Stimulated activated CD8-positive, alpha-beta memory T cell treated with anti-CD3 and anti-CD28 coated beads, Interleukin-15, amount 100 ng/mL, for 1 hour (primary cell): Measurements from ENCODE around the gene DPAGT1.
A peak's percentile ranks its signal among the peaks of the same experiment; 100 is the strongest.
"Not testable (repeated sequence)": the region's sequence is repeated elsewhere in the genome, so short reads cannot be mapped to it uniquely, and the experiment has no call there.

ENCODE experiments used
- DNase-seq: peaks from one replicate; pipeline ENCODE4 v3.0.0-alpha.2; 2020; ENCODE audit warnings: low read depth

Gene DPAGT1

DNA sequence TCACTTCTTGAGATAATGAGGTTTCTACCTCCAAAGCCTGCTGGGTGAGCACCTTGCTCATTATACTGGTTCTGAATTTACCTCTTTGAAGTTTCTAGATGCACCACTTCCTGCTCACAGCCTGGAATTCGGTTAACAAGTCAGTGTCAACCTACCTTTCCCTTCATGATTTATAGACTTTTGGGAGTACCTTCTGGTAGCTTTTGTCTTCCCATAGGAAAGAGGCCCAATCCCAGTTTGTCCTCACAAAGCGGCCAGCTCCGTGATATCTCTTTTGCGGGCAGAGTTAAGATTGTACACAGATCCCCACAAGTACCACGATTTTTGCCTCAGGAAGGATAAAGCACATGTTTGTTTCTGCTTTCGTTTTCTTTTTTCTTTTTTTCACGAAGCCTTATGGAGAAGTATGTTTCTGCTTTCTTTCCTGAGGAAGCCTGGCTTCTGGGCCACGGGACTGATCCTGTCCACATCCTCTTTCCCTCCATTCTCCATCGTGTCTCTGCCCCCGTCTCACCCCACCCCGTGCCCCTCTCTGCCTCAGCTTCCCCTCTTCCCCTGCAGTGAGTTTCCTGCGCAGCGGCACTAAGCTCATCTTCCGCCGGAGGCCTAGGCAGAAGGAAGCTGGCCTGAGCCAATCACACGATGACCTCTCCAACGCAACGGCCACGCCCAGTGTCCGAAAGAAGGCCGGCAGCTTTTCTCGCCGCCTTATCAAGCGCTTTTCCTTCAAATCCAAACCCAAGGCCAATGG is 14.0 kb upstream of the DPAGT1 start:
- DNase-seq, result no peak

DNA sequence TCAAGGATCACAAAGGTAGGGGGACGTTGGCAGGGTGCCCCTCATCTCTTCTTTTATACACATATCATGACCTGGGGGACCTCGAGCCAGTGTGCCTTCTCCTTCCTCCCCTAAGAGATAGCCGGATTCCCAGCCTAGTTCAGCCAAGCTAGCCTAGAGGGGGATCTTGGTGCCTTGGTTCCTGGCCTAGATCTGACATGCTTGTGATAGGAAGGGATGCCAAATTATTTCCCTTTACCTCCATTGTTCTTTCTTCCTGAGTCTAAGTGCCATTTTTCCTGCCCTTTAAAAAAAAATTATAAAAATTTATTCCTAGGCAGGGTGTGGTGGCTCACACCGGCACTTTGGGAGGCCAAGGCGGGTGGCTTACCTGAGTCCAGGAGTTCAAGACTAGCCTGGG is 12.7 kb upstream of the DPAGT1 start:
- no peak for DNase-seq

DNA sequence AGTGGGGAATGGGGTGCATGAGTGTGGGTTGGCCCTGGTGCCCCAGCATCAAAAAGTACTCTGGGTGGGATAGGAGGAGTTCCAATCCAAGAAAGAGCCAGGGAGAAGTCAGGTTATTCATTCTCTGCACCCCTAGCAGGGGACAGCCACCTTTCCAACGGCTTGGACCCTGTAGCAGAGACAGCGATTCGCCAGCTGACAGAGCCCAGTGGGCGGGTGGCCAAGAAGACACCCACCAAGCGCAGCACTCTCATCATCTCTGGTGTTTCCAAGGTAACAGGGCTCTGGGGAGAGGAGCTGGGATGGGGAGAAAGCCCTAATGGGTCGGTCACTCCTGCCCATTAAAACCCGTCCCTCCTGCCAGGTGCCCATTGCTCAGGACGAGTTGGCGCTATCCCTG is 12.1 kb upstream of the DPAGT1 start:
- DNase-seq, result no peak

DNA sequence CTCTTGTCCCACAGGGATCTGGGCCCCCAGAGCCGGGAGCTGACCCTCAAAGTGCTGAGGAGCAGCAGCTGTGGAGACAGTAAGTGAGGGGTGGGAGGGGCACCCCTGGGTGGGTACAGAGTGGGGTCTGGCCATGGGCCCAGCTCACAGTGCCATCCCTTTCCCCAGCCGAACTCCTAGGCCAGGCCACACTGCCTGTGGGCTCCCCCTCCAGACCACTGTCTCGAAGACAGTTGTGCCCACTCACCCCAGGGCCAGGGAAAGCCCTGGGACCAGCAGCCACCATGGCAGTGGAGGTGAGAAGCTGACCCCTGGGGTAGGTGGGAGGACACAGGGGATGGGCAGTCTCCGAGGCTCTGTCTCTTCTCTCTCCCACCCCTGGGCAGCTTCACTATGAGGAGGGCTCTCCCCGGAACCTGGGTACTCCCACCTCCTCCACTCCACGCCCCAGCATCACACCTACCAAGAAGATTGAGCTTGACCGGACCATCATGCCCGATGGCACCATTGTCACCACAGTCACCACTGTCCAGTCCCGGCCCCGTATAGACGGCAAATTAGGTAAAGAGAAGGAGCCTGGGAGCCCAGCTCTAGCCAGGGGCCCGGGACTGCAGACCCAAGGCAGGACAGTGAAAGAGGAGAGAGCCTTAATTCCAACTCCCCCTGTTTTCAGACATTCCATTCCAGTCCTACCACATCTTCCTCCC is 10.8 kb upstream of the DPAGT1 start:
- no peak for DNase-seq

DNA sequence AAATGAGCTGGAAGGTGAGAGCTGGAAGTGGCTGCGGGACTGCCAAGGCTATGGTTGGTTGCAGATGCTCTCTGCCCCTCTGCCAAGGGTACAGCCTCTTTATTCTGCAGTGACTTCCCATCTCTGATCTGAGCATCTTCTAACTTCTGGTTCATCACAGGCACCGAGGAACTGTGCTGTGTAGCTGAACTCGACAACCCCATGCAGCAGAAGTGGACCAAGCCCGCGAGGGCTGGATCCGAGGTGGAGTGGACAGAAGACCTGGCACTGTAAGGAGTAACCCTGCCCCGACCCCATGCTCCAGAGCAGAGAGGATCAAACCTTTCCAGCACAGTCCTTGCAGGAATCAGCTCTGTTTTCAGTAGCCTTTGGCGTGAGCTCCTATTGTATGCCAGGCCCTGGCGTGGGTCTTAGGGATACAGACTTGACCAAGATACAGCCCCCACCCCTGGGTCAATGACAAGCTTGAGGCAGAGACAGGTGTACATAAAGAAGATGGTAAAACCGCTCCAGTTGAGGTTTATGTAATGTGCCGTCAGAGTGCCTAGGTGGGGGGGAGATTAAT is 9.8 kb upstream of the DPAGT1 start:
- DNase-seq, result no peak

DNA sequence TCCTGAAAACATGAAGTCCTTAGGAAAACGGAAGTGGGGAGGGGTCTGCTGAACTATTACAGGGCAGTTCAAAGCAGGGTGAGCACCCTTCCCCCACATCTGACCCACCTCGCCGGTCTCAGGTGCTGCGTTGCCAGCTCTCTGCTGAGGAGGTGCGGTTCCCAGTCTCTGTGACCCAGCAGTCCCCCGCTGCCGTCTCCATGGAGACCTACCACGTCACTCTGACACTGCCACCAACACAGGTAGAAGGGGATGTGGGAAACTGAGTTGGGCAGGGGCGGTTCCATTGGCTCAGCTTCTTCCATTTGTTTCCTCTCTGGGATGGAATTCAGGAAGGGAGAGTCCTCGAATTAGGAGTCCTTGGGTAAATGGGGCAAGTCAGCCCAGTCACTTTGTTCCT is 8.8 kb upstream of the DPAGT1 start:
- no peak for DNase-seq

DNA sequence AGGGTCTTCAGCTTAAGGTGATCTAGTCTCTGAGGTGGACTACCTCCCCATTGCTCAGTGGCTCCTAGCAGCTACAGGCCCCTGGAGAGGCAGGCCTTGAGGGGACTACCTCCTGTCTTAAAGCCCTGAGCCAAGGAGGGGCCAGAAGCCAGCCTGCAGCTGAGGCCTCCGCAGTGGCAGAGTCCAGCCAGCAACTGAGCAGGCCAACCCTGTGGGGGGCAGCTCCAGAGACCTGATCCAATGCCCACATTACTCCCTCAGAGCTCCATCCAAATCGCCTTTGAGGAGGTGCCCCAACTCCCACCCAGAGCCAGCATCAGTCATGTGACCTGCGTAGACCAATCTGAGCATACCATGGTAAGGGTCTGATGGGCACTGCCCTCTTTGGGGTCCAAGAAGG is 8.2 kb upstream of the DPAGT1 start:
- no peak for DNase-seq

DNA sequence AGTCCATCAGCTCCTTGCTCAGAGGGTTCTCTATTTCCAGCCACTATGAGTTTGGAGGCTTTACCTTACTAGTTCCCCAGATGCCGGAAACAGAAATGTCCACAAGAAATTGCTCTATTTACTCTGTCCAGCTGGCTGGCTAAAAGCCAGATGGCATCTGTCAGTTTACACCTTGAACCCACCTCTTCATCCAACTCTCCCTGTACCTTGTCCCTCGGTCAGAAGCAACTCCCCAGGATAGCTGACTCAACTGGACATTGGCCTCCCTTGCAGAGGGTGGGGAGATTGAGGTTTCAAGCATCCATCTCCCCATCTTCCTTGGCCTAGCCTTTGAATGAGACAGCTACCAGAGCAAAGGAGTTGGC is 7.2 kb upstream of the DPAGT1 start:
- DNase-seq, result no peak

DNA sequence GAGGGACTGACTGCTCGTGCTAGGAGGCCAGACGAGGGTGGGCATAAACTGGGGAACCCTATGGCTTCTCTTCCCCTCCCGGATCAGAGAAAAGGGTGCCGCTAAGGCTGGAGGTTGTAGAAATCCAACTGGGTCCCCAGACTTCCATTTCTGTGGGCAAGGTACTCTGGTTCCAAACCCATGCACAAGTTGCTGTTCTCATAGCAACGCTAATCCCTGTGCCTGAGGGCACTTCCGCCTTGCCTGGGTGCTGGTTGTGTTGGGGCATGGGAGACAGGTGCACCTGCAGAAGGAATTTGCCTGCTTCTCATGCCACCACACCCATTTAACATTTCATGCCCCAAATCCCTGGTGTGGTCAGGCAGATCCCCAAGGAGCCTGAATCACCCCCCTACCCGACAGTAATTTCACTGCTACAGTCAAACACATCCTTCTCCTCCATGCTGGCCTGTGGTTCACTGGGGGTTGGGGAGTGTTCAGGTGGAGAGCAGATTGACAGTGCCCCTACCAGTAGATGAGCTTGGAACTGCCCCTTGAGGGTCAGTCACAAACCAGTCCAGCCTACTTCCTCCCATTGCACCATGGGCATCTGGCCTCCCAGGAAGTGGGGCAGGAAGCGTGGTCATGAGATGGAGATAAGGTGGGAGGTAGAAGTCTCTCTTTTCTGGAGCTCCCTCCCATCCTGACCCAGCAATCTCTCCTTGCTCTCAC is 6.6 kb upstream of the DPAGT1 start:
- no peak for DNase-seq

DNA sequence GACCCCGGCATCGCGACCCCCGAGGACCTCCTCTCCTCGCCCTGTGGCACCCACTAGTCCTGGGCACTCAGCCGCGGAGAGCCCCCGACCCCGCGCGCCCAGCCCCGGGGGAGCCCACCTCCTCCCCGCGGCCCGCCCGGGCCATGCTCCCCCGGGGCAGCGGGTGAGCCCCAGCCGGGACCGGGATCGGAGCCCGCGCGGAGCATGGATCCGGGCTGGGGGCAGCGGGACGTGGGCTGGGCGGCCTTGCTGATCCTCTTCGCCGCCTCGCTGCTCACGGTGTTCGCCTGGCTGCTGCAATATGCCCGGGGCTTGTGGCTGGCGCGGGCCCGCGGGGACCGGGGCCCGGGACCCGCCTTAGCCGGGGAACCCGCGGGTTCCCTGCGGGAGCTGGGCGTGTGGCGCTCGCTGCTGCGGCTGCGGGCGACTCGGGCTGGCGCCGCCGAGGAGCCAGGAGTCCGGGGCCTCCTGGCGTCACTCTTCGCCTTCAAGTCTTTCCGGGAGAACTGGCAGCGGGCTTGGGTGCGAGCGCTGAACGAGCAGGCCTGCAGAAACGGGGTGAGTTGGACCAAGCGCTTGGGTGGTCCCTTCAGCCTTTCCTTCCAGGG is 6.0 kb upstream of the DPAGT1 start:
- DNase-seq, result no peak

DNA sequence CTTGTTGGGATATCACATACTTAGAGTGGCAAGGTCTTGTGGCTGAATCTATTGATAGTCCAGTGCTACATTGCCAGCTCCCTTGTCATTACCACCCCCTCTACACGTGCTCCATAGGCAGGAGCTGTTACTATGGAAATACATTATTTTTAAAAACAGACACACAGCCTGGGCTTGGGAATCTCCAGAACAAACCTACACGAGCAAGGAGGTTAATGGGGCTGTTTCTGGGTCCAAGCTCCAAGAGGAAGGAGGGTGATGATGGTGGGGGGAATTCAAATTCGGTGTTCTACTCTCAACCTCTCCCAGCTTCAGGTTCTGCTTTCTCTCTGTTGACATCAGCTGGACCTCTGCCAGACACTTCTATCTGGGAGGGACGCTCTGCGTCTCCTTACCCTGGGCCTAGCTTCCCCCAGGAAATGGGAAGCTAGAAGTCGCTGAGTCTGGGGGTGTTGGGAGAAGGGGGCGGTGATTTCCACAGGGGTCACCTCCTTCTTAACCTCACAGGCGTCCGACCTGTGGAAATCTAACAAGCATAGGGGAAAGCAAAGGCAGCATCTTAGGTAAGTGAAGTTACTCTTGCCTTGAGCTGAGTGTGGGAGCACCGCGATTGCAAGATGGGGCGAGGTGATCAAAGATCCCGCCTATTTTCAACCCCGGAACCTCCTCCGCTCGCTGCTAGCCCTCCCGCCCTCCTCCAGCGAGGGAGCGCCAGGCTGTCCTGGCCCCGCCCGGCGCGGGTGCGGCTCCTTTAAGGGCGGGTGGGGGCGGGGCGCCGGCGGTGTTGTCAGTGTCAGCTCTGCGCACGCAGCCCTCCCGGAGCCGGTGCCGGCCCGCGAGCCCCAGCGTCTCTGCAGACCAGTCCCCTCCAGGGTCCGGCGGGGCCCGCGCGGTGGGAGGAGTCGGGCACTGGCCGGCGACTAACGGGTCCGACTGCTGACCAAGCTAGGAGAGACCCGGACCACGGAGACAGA is 5.2 kb upstream of the DPAGT1 start, which contains the start of gene C2CD2L:
Gene C2CD2L (plus strand): TSS at position 781 of the 974 bp plus-strand sequence. CDS start 398 bp downstream, outside the sequence.
- peak; percentile 70 for DNase-seq

DNA sequence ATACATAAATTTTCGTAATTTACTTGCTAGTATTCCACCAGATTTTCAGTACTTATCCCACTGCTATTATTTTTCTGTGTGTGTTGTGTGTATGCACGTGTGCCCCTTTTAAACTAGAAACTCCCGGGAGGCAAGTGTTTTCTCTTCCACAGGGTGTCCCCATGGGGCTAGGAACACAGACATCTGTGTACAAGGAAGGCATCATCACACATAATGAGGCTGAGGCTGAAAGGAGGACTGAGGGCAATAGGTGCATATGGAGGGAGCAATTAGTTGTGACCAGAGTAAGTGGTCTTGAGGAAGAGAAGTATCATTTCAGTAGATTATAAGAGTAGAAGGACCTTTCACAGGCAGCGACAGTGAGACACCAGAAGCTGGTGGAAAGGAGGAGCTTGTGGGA is 2.1 kb upstream of the DPAGT1 start:
- no peak for DNase-seq

DNA sequence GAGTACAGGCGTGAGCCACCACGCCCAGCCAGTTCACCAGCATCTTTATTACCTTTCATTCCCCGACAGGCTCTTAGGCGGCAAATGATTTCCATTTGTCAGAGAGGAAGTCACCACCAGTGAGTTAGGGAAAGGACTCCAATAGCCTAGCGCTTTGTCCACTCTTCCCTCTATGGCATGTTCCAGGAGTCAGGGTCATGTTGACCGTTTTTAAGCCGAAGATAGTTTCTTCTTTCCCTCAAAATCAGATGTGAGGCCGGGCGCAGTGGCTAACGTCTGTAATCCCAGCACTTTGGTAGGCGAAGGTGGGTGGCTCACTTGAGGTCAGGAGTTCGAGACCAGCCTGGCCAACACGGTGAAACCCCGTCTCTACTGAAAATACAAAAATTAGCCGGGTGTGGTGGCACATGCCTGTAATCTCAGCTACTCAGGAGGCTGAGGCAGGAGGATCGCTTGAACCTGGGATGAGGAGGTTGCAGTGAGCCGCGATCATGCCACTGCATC is 1.6 kb upstream of the DPAGT1 start:
- not testable (repeated sequence) for DNase-seq

DNA sequence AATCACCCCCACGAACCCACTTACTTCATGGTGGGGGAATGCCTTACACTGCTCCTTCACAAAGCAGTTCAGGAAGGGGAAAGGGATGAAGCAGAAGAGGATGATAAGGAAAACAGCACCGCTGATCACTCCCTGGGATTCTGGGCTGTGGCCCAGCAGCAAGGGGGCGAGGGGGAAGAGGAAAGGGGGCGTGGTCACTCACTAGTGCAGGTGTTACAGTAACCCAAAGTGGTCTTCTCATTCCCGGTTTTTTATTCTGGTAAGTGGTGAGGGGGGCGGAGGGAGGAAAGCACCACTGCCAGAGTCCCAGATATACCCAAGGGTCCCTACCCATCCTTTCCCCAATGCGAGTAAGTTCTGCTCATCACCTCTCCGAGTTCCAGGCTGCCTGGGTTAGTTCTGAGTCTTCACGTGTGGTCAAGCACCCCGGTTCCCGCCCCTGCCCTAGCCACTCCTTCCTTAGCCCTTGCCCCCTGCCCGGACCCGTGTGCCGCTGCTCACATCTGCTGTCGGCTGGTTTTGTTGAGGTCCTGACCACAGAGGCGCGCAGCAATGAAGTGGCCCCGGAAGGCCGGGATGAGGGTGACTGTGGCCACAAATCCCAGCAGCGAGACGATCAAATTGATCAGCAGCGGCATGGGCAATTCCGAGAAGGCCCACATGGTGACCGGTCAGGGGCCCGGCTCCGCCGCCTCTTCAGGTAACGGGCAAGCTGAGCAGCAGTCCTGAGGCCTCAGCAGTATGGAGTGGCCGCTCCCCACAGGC is 477 bp downstream of the DPAGT1 start:
- no peak for DNase-seq

DNA sequence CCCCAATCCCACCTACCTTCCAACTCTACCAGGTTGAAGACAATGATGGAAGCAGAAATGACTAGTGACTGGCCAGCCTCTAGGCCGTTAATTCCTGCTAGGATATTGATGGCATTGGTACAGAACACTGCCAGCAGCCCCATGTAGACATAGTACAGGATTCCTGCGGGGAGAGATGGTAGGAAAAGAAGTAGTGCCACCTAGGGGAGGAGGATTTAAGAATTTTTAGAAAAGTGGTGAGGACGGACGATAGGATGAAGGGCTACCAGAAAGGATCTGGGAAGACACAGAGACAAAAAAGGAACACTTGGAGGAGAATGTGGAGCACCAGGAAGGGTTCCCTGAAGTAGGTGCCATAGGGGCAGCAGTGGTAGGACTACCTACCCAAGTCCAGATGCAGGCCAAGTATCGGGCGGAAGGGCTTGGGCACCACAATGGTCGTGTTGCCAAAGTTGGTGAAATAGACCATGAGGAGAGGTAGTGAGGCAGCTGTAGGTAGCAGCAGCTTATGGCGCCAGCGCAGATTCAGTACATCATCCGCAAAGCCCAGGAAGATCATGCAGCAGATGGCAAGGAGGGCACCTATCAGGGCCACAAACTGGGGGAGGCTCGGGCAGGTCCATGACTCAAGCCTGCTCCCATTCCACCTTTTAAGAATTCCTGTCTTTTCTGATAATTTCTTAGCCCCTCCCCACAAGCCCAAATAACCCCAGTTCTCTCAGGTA is 1.2 kb downstream of the DPAGT1 start:
- DNase-seq, result no peak

DNA sequence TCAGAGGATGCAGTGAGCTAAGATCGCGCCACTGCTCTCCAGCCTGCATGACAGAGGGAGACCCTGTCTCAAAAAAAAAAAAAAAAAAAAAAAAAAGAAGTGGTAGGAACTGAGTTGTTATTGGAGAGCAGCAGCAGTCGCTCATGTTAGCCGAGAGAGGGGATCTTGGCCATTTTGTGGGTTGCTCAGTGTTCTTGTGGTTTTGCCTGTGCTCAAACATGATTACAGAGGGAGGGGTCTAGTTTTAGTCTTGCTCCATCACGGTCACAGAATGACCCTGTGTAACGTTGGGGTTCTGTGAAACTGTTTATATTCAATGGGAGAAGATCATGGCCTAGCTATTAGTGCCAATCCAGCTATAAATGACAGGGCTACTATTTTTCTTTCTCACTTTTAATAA is 1.9 kb downstream of the DPAGT1 start:
- DNase-seq, result no peak

DNA sequence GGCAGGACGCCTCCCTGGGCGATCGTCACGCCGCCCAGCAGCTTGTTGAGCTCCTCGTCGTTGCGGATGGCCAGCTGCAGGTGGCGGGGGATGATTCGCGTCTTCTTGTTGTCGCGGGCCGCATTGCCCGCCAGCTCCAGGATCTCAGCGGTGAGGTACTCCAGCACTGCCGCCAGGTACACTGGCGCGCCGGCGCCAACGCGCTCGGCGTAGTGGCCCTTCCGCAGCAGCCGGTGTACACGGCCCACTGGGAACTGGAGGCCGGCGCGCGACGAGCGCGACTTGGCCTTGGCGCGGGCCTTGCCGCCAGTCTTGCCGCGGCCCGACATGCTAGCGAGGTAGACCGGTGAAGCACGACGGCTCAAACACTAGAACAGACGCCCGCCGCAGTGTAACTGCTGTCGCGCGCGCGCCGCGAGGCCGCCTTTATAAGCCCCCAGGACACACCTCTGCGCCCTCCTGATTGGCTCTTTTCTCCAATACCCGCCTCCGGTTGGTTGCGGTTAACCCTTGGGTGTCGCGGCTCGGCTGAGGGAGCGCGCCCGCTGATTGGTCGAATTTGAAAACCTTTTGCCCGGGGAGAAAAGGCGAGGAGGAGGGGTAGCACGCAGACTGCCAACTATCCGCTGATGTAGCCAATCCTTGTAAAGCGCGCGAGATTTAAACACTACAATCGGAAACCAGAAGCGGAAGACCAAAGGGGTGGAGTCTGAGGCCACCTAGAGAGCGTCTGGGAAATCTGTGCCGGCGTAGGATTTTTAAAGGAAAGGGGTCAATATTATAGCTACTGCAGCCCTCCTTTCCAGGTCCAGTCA is 6.4 kb downstream of the DPAGT1 start:
- peak; percentile 97 for DNase-seq

DNA sequence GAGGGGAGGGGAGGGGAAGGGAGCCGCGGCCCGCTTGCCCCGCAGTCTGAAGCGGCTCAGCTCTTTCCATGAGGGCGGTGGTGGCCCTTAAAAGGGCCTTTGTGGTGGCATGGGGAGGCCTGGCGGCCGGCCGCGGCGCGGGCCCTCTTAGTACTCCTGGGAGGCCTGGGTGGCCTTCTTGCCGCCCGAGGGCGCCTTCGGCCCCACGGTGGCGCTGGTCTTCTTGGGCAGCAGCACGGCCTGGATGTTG is 6.9 kb downstream of the DPAGT1 start:
- no peak for DNase-seq
